PC-9 (cell line): ENCODE data around the gene TP53BP2. TPM values are rescaled to one million over a fixed set of nuclear protein-coding genes. Genes with fewer than 3 reads are reported as not detected.

ENCODE experiments used
- BruUV-seq: library from RNA; stranded (reverse); fragments of 400-500 nt; replicated peaks from 2 replicates; lab custom pipeline; 2021; lab: Mats Ljungman, UMichigan
- CTCF ChIA-PET: fragments of 300-600 bp; sonication (Branson Sonifier 250); formaldehyde crosslinking; loops from one replicate; lab custom pipeline; 2022; ENCODE audit warnings: antibody characterized with exemption; lab: Charles Lee
- POLR2A ChIA-PET: fragments of 300-600 bp; sonication (Branson Sonifier 250); formaldehyde crosslinking; loops from one replicate; lab custom pipeline; 2022; ENCODE audit warnings: antibody characterized with exemption; ENCODE audit not compliant: unreplicated experiment; lab: Charles Lee
- DNase-seq, 2 experiments: peaks; one replicate each; pipeline versions ENCODE4 v3.0.0 to v3.0.0-alpha.2; 2015 to 2022; ENCODE audit warnings: mixed read lengths in 1 of 2
- H2AFZ ChIP-seq: fragments of 200-600 bp; sonication (generic); 2 replicates; pipeline ENCODE4 v1.8.1; 2017; ENCODE audit warnings: antibody characterized with exemption
- H3F3A ChIP-seq: fragments of 200-600 bp; sonication (generic); 2 replicates; pipeline ENCODE4 v1.8.1; 2017; ENCODE audit warnings: antibody characterized with exemption, mild to moderate bottlenecking, low read depth; ENCODE audit not compliant: insufficient read depth
- H3K27ac ChIP-seq: fragments of 200-600 bp; sonication (generic); 2 replicates; pipeline ENCODE4 v1.6.1; 2016; ENCODE audit warnings: mixed run types
- H3K27me3 ChIP-seq: fragments of 200-600 bp; sonication (generic); 2 replicates; pipeline ENCODE4 v1.6.1; 2016; ENCODE audit warnings: low read depth, mixed run types; ENCODE audit not compliant: insufficient read depth
- H3K36me3 ChIP-seq: fragments of 200-600 bp; sonication (generic); 2 replicates; pipeline ENCODE4 v1.6.1; 2016; ENCODE audit warnings: low read depth, mixed run types
- H3K4me1 ChIP-seq: fragments of 200-600 bp; sonication (generic); replicated peaks from 2 replicates; pipeline ENCODE4 v1.6.1; 2016; ENCODE audit warnings: mixed run types; ENCODE audit not compliant: insufficient read depth
- H3K4me2 ChIP-seq: fragments of 200-600 bp; sonication (generic); 2 replicates; pipeline ENCODE4 v1.6.1; 2017; ENCODE audit warnings: mixed run types
- H3K4me3 ChIP-seq: fragments of 200-600 bp; sonication (generic); 2 replicates; pipeline ENCODE4 v1.6.1; 2016; ENCODE audit warnings: mixed run types
- H3K79me2 ChIP-seq: fragments of 200-600 bp; sonication (generic); 2 replicates; pipeline ENCODE4 v1.6.1; 2017; ENCODE audit warnings: low read depth, mixed run types
- H3K9me2 ChIP-seq: fragments of 200-600 bp; sonication (generic); 2 replicates; pipeline ENCODE4 v1.8.1; 2017; ENCODE audit warnings: mild to moderate bottlenecking; ENCODE audit not compliant: insufficient read depth
- H3K9me3 ChIP-seq: fragments of 200-600 bp; sonication (generic); 2 replicates; pipeline ENCODE4 v1.8.1; 2016; ENCODE audit warnings: low read depth; ENCODE audit not compliant: insufficient read depth
- H4K20me1 ChIP-seq: fragments of 200-600 bp; sonication (generic); 2 replicates; pipeline ENCODE4 v1.8.1; 2017; ENCODE audit not compliant: insufficient read depth
- EZH2 ChIP-seq: fragments of 200-600 bp; sonication (generic); IDR thresholded peaks from 2 replicates; pipeline ENCODE4 v1.8.0; 2017; ENCODE audit warnings: antibody characterized with exemption, low read depth
- intact Hi-C: fragments of 100-400 bp; cut with micrococcal nuclease; formaldehyde crosslinking; loops from one replicate; pipeline ENCODE4 v1.10.0; 2022; ENCODE audit not compliant: unreplicated experiment
- total RNA-seq: library from RNA; stranded (reverse); gene quantifications from 2 replicates; pipeline ENCODE4 v1.2.3, GENCODE V29; 2021
- TF ChIP-seq, protein P1 (sequence below): fragments of 200-600 bp; sonication (generic); conservative IDR thresholded peaks from 2 replicates; pipeline ENCODE4 v1.6.1; 2017; ENCODE audit warnings: mixed run types, antibody characterized with exemption, mild to moderate bottlenecking, moderate library complexity

The TP53BP2 gene
- total RNA-seq, 1 experiment from 2014 or later: 63.1 TPM

DNA sequence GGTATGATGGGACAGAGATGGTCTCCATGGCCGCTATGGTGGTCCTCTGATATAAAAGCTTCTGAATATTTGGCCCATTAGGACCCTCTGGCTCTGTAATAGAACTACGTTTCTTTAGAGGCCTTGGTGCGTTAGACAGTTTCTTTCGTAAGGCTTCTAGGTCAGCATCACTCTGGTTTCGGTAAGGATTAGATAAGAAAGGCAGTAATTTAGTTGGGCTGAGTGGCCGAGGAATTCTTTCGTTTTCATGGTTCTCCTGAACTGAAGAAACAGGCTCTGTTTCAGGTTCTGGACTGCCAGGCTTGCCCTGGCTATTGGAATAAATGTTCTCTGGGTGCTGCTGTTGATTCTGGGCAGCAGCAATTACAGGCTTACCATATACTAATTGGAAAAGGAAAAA is 49.5 kb downstream of the TP53BP2 start:
- intact Hi-C loops: no loop called here
- BruUV-seq: no TSS peak
- DNase-seq: no peak
- H4K20me1 ChIP-seq: no peaks in the 10 kb centered on the region
- H3K36me3 ChIP-seq: peaks cover 30% of the 10 kb centered on the region; the same call in 1 of the 2 replicates
- no peak overlapping the region for H3K27ac ChIP-seq
- H3K9me2 ChIP-seq: no peaks in the 10 kb centered on the region
- H3K4me2 ChIP-seq: no peak overlapping the region
- H3K4me3 ChIP-seq: no peak overlapping the region
- CTCF ChIA-PET: no interaction called here
- H3K79me2 ChIP-seq: no peaks in the 10 kb centered on the region
- peaks cover 7% of the 10 kb centered on the region for H3F3A ChIP-seq
- H3K4me1 ChIP-seq: peaks cover 20% of the 10 kb centered on the region
- H3K27me3 ChIP-seq: no peaks in the 10 kb centered on the region
- H3K9me3 ChIP-seq: no peaks in the 10 kb centered on the region
- TF ChIP-seq EZH2: no peak
- TF ChIP-seq, protein P1, sequence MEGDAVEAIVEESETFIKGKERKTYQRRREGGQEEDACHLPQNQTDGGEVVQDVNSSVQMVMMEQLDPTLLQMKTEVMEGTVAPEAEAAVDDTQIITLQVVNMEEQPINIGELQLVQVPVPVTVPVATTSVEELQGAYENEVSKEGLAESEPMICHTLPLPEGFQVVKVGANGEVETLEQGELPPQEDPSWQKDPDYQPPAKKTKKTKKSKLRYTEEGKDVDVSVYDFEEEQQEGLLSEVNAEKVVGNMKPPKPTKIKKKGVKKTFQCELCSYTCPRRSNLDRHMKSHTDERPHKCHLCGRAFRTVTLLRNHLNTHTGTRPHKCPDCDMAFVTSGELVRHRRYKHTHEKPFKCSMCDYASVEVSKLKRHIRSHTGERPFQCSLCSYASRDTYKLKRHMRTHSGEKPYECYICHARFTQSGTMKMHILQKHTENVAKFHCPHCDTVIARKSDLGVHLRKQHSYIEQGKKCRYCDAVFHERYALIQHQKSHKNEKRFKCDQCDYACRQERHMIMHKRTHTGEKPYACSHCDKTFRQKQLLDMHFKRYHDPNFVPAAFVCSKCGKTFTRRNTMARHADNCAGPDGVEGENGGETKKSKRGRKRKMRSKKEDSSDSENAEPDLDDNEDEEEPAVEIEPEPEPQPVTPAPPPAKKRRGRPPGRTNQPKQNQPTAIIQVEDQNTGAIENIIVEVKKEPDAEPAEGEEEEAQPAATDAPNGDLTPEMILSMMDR: no peak
- POLR2A ChIA-PET: no interaction called here
- H2AFZ ChIP-seq: no peak overlapping the region

DNA sequence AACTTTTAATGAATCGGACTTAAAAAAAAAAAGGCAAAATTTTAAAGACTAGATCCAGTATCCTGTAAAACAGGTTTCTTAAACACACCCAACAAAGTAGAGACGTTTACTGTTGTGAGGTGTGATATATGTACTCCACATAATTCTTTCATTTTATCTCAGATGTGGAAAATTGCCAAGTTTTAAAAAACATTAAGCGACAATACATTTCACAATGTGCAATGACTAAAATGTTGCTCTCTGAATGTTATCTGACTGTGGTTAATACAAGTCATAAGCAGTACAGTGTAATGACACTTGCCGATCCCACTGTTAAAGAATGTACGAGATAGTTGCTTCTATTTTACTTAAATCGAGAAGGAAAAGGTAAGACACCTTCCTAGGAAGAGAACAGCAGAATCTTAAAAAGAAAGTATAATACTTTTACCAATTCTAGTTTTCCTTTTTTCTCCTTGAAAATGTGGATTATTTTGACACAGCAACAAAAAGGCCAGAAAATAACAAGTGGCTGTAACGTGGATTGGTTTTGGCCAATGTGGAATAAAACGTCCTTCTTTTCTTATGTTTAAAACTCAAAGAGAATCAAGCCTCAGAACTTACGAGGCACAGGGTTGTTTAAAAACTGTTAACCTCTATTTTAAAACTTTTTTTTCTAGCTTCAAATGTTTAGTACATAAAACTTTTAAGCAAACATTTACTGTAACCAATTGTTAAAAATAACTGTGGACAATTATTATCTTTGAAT is 51.4 kb downstream of the TP53BP2 start:
- peak overlapping the region; percentile 52 for H3K27ac ChIP-seq
- H3K9me3 ChIP-seq: no peaks in the 10 kb centered on the region
- no TSS peak for BruUV-seq
- peak in 1 of 2 experiments; percentile 85 for DNase-seq
- H3K4me3 ChIP-seq: no peak overlapping the region
- ChIA-PET CTCF (interaction anchor here (0.6 kb wide), 1 partner anchor 96 kb away, joined by 4 read pairs; no protein-coding TSS in a partner anchor), POLR2A (interaction anchor here (0.6 kb wide), 5 partner anchors 22 to 94 kb away, joined by 4 to 8 read pairs (median 4); no protein-coding TSS in a partner anchor)
- peaks cover 7% of the 10 kb centered on the region for H3F3A ChIP-seq
- H3K9me2 ChIP-seq: no peaks in the 10 kb centered on the region
- peak overlapping the region; percentile 46 for H3K4me2 ChIP-seq
- H2AFZ ChIP-seq: no peak overlapping the region
- intact Hi-C loops: loop anchor here (1.0 kb wide), 1 partner anchor 22 kb away; no protein-coding TSS in a partner anchor
- peaks cover 20% of the 10 kb centered on the region for H3K4me1 ChIP-seq
- H4K20me1 ChIP-seq: no peaks in the 10 kb centered on the region
- TF ChIP-seq, protein P1: no peak
- TF ChIP-seq EZH2: no peak
- no peaks in the 10 kb centered on the region for H3K79me2 ChIP-seq
- peaks cover 19% of the 10 kb centered on the region; the same call in 1 of the 2 replicates for H3K36me3 ChIP-seq
- H3K27me3 ChIP-seq: no peaks in the 10 kb centered on the region

DNA sequence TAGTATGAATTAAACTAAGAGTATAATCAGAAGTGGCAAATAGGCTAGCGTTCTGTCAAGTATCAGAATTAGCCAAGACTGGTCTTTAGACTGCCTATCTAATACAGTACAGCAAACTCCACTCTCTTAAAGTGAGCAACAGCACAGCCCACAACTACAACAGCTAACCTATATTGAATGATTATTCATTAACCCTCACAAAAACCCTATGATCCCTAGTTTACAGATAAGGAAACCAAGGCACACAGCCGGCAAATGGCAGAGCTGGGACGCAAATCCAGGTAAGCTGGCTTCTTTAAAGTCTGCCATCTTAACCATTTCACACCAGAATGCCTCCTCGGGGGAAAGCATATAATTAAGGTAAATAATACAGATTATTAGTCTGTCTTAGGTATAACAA is 52.0 kb downstream of the TP53BP2 start:
- H3K4me3 ChIP-seq: no peak overlapping the region
- H3K9me2 ChIP-seq: no peaks in the 10 kb centered on the region
- no peak for DNase-seq
- H3F3A ChIP-seq: peaks cover 7% of the 10 kb centered on the region
- peak overlapping the region; percentile 52; the same call in 1 of the 2 replicates for H3K27ac ChIP-seq
- no peaks in the 10 kb centered on the region for H3K79me2 ChIP-seq
- no peaks in the 10 kb centered on the region for H3K27me3 ChIP-seq
- CTCF ChIA-PET: no interaction called here
- no peaks in the 10 kb centered on the region for H3K9me3 ChIP-seq
- H3K4me1 ChIP-seq: peaks cover 20% of the 10 kb centered on the region
- peaks cover 17% of the 10 kb centered on the region; the same call in 1 of the 2 replicates for H3K36me3 ChIP-seq
- TF ChIP-seq, protein P1: no peak
- TF ChIP-seq EZH2: no peak
- H4K20me1 ChIP-seq: no peaks in the 10 kb centered on the region
- intact Hi-C loops: loop anchor here (1.0 kb wide), 1 partner anchor 21 kb away; no protein-coding TSS in a partner anchor
- peak overlapping the region; percentile 46; the same call in 1 of the 2 replicates for H3K4me2 ChIP-seq
- POLR2A ChIA-PET: interaction anchor here (0.6 kb wide), 5 partner anchors 22 to 94 kb away, joined by 4 to 8 read pairs (median 4); no protein-coding TSS in a partner anchor
- no TSS peak for BruUV-seq
- no peak overlapping the region for H2AFZ ChIP-seq
